HG03565 (cell line): Measurements from ENCODE around the gene EIPR1.
"Not testable (repeated sequence)": the region's sequence is repeated elsewhere in the genome, so short reads cannot be mapped to it uniquely, and the experiment has no call there.

Experiments used
- ATAC-seq: cut with Tn5 transposase; IDR thresholded peaks from one replicate; pipeline ENCODE4 v1.9.1; 2021; ENCODE audit warnings: mild to moderate bottlenecking, moderate library complexity; ENCODE audit not compliant: unreplicated experiment

EIPR1 gene

DNA sequence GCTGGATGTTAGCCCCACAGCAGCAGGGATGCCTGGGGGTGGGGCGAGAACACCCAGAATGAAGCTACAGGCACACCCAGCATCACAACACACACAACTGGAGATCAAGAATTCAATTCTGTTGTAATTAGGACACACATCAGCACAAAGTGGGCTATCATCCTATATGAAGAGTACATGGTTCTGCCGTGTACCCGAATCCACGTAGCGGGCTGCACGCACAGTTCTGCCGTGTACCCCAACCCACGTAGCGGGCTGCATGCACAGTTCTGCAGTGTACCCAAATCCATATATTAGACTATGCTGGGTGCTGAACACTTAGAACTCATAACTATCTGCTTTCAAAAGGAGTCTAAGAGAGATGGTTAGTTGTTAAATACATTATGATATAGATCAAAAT lies 86.5 kb downstream of the EIPR1 start:
- no peak for ATAC-seq

DNA sequence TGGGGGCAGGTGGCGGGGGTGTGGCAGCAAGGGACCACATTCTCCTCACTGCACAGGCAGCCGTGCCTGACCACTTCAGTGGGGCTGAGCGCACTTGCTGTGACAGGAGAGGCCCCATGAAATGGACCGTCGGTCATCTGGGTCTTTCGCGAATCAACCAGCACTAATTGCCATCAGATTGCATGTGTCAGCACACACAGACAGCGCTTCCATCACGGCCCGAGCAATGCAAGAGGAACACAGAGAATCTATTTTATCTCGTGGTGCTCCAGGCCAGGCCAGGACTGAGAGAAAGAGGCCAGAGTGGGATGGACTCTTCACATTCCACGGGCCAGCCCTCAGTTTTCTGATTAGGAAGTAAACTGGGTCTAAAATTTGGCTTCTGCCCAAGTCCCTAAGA lies 87.0 kb downstream of the EIPR1 start:
- ATAC-seq: no peak

DNA sequence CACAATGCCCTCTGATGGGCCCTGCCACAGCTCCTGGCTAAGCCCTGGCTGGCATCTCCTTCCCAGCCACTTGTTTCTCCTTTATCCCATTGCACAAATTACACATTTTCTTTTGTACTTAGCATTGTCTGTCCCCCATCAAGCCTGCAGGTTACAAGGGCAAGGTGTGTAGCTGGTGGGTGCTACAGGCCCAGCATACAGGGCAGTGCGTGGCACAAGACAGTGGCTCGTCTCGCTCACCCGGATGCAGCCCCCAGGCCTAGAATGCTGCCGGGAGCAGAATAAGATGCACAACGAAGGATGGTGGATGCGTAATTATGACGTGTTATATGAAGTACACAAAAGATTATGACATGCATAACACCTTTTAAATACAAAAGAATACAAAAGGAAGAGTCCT lies 87.6 kb downstream of the EIPR1 start:
- no peak for ATAC-seq

DNA sequence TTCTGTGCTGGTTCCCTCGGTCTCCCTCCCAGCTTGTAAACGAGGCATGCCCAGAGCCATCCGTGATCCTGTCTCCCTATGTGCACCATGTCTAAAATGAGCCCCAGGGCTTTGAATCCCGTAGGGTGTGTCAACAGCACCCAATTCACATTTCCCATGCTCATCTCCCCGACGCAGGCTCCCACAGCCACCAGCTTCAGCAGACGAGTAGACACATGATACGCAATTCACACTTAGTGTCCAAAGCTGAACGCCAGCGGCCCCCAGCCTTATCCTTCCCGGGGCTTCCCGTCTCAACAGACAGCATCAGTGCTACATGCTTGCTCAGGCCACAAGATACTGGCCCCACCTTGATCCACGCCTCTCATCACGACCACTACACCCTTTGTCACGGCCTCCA lies 88.1 kb downstream of the EIPR1 start:
- no peak for ATAC-seq

DNA sequence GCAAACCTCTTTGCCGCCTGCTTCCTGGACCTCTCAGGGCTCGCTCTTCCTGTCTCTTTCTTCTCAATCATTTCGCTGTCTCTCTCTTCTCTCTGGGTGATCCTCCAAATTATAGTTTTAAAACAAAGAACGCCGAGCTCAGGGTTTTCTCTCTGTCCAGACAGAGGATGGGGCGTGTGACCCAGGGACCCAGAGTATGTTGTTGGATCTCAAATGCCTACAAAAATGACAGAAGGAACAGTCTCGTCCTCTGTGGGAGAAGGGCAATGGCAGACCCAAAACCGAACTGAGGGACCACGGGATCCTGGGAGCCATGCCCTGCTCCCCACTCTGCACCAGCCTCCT lies 88.5 kb downstream of the EIPR1 start:
- no peak for ATAC-seq

GRCh38 chr2:3288470-3289170 lies 89.0 kb downstream of the EIPR1 start:
- no peak for ATAC-seq

DNA sequence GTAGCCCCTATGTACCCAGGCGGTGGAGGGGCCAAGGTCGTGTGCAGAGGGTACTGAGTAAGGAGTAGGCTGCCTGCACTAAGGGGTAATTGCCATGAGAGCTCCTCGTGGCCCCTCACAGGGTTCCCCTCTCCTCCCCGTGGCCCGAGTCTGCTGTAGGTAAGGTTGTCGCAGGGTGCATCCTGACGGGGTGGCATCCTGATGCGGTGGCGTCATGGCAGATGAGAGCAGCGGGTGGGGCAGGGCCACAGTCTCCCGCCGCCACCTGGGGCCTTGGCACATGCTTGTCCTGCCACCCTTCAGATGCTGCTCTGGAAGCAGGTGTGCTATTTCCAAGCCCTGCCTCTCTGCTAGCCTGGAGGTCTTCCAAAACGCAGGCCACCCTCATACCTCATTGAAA lies 89.7 kb downstream of the EIPR1 start:
- ATAC-seq: no peak

- not testable (repeated sequence) for ATAC-seq
Measured at GRCh38 chr2:3286646-3287036, 91.0 kb downstream of the EIPR1 start.

DNA sequence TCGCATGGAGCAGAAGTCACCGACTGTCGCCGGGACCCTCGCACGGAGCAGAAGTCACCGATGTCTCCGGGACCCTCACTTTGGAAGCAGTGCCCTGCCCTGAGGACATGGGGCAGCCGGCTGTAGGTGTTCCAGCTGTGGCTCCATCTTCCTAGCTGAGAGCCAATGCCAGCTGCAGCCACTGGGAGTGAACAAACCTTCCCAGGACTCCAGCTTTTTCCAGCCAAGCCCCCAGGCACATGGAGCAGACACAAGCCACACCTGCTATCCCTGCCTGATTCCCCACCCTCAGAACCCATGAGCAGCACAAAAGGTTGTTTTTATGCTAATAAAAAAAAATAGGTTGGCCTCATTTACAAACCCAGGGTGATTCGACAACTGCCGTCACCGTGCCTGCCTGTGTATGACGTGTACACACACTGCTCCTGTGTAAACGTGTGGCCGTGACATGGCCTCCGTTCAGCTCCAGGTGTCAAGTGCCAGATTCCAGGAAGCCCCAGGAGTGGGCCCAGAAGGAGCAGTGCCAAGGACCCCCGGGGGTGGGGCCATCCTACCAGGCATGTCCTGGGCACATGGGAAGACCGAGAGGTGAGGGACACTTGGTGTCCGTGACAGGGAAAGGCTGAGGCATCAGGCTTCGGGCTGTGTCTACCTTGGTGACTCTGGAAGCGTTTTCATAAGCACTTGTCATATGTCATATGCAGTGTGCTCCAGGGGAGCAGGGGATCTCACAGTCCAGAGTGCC lies 91.5 kb downstream of the EIPR1 start:
- ATAC-seq: no peak

GRCh38 chr2:3284657-3285630 lies 92.7 kb downstream of the EIPR1 start:
- ATAC-seq: no peak

- ATAC-seq: not testable (repeated sequence)
Measured at GRCh38 chr2:3283876-3284656, 93.6 kb downstream of the EIPR1 start.

- no peak for ATAC-seq
Measured at GRCh38 chr2:3283206-3283605, 94.4 kb downstream of the EIPR1 start.

- ATAC-seq: no peak
Measured at GRCh38 chr2:3282056-3282998, 95.3 kb downstream of the EIPR1 start.

GRCh38 chr2:3280683-3281520 lies 96.7 kb downstream of the EIPR1 start:
- no peak for ATAC-seq

DNA sequence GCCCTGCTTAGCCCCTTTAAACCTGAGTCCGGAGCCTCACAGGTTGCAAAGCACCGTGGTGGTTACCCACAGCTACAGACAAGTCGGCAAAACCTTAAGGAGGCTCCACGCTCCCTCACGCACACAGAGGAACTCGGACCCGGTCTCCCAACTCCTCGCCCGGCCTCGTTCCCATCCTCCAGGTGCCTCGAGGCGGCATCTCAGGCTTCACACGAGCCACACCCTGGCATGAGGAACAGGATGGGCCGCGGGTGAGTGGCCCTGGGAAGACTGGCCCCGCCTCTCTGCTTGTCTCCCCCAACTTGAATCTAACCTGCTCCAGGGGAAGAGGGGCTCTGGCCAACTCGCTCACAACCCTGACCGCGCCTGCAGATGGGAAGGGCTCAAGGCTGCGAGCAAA lies 97.4 kb downstream of the EIPR1 start:
- no peak for ATAC-seq

DNA sequence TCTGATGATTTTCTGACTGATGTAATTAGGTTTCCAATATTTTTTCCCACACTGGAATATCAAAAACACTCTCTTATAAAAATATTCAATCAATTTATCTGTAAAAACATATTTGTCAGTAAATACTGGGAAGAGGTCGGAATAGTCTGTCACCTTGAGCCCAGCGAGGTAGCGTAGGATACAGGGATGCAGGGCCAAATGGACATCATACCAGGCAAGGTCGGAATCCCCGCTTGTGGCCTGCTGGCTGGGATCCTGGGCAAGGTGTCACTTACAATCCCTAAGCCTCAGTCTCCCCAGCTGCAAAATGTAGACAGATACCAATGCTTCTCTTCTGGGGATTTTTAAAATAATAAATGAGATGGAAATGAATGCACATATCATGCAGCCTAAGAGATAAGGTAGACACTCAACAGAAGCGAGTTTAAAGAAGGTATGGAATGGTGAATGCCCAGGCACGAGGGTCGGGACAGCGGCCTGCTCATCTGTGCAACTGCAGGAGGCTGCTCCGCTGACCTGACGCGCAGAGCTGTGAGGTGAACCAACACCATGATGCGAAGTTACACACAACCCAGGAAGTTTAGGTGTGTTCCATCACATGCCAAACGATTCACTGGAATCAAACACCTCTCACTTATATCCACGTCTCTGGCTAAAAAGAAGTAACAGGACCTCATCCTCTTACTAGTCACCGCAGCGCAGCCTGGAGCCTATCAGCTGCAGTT lies 98.2 kb downstream of the EIPR1 start:
- ATAC-seq: no peak

- ATAC-seq: no peak
Measured at GRCh38 chr2:3278521-3279218, 98.9 kb downstream of the EIPR1 start.
